GM18505 (cell line): Measurements from ENCODE around the gene PI4K2A.
"Not testable (repeated sequence)": the region's sequence is repeated elsewhere in the genome, so short reads cannot be mapped to it uniquely, and the experiment has no call there.

ENCODE experiments used
- ATAC-seq: cut with Tn5 transposase; IDR thresholded peaks from one replicate; pipeline ENCODE4 v1.9.1; 2021; ENCODE audit not compliant: unreplicated experiment
- POLR2A ChIP-seq: IDR thresholded peaks from 4 replicates; pipeline ENCODE4 v1.6.1; 2011; ENCODE audit warnings: borderline replicate concordance; ENCODE audit not compliant: insufficient read depth, insufficient read length; ENCODE audit errors: extremely low read depth

The PI4K2A gene

GRCh38 chr10:97640868-97641811, 669 bp downstream of the PI4K2A start:
- ATAC-seq: peak; percentile 33
- no peak for TF ChIP-seq POLR2A

DNA sequence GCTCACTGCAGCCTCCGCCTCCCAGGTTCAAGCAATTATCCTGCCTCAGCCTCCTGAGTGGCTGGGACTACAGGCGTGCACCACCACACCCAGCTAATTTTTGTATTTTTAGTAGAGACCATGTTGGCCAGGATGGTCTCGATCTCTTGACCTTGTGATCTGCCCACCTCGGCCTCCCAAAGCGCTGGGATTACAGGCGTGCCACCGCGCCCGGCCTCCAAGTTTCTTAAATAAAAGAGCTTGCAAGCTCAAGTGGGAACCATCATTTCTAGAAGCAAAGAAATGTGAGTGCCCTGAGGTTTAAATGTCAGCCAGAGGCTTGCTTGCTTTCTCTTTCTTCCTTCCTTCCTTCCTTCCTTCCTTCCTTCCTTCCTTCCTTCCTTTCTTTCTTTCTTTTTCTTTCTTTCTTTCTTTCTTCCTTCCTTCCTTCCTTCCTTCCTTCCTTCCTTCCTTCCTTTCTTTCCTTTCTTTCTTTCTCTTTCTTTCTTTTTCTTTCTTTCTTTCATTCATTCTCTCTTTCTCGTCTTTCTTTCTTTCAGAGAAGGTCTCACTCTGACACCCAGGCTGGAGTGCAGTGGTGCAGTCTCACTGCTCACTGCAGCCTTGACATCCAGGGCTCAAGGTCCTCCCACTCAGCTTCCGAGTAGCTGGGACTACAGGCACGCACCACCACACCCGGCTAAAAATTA, 2.1 kb downstream of the PI4K2A start:
- not testable (repeated sequence) for ATAC-seq

- ATAC-seq: no peak
- no peak for TF ChIP-seq POLR2A
Observed at GRCh38 chr10:97643441-97643985, 3.0 kb downstream of the PI4K2A start.

- no peak for ATAC-seq
- no peak for TF ChIP-seq POLR2A
Observed at GRCh38 chr10:97644936-97645335, 4.5 kb downstream of the PI4K2A start.

DNA sequence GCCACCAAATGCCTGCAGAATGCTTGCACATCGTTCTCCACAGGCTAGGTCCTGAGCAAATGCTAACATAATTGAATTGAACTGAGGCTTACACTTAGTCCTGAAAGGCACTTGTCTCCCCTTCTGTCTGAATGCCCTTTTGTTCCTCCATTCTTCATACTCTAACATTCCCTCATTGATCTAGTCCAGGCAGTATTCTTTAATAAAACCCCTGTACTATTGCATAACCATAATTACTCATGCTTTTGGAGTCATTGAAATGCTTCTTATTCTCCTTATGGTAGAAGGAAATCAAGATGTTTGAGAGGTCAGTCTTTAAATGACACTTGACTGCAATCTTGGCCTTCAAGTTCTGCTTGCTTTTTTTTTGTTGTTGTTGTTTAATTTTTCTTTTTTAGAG, 7.1 kb downstream of the PI4K2A start:
- no peak for ATAC-seq
- no peak for TF ChIP-seq POLR2A

- TF ChIP-seq POLR2A: no peak
- ATAC-seq: peak; percentile 81
Observed at GRCh38 chr10:97648562-97649404, 8.3 kb downstream of the PI4K2A start.

GRCh38 chr10:97649405-97649750, 8.9 kb downstream of the PI4K2A start:
- not testable (repeated sequence) for ATAC-seq

DNA sequence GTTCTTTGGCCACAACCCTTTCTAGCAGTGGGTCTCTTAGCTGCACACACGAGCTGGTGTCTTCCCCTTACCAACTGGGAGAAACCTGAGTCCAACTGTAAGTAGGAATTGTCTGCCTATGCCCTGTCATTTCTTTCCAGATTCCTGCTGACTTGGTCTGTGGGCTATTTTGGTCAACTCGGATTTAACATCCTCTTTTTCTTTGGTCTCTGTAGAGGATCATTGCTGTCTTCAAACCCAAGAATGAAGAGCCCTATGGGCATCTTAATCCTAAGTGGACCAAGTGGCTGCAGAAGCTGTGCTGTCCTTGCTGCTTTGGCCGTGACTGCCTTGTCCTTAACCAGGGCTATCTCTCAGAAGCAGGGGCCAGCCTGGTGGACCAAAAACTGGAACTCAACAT, 10.3 kb downstream of the PI4K2A start:
- ATAC-seq: no peak
- no peak for TF ChIP-seq POLR2A

DNA sequence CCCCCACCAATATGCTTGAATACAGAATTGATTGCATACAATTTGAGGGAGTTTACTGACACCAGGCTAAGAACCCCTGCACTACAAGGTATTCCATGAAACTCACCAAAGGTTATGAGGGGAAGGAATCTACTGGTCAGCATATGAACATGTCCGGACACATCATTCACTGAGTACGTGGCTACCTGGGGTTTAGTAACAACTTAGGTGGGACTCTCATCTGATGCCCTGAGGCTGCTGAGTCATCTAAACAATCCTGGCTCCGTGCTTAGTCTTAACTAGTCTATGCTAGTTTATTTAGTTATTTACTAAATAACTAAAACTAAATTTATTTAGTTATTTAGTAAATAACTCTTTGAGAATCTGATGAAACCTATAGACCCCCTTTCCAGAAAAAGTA, 11.3 kb downstream of the PI4K2A start:
- no peak for ATAC-seq
- no peak for TF ChIP-seq POLR2A

GRCh38 chr10:97656777-97657176, 16.3 kb downstream of the PI4K2A start:
- ATAC-seq: no peak
- TF ChIP-seq POLR2A: no peak

- TF ChIP-seq POLR2A: no peak
- ATAC-seq: no peak
Observed at GRCh38 chr10:97659589-97659988, 19.1 kb downstream of the PI4K2A start.

- no peak for ATAC-seq
- TF ChIP-seq POLR2A: no peak
Observed at GRCh38 chr10:97664282-97664850, 23.9 kb downstream of the PI4K2A start.

DNA sequence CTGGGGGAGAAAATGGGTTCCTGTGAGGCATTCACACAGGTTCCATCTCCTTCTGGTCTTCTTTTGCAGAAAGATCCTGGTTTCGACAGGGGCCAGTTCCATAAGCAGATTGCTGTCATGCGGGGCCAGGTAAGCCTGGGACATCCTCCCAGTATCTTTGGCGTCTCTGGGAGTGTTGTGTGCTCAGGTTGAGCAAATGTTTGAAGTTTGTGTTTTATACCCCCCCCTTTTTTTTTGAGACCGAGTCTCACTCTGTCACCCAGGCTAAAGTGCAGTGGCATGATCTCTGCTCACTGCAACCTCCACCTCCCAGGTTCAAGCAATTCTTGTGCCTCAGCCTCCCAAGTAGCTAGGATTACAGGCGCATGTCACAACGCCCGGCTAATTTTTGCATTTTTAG, 26.5 kb downstream of the PI4K2A start:
- ATAC-seq: no peak
- no peak for TF ChIP-seq POLR2A

GRCh38 chr10:97667463-97667862, 27.0 kb downstream of the PI4K2A start:
- ATAC-seq: no peak
- no peak for TF ChIP-seq POLR2A

GRCh38 chr10:97669571-97669970, 29.1 kb downstream of the PI4K2A start:
- TF ChIP-seq POLR2A: no peak
- ATAC-seq: no peak
